Fibroblast of peridontal ligament (primary cell): ENCODE results near the gene ACSBG1.
"Not testable (repeated sequence)": the region's sequence is repeated elsewhere in the genome, so short reads cannot be mapped to it uniquely, and the experiment has no call there.

Source experiments
- DNase-seq: peaks from one replicate; pipeline ENCODE4 v3.0.0-alpha.2; 2010; ENCODE audit errors: extremely low read depth

The ACSBG1 gene

DNA sequence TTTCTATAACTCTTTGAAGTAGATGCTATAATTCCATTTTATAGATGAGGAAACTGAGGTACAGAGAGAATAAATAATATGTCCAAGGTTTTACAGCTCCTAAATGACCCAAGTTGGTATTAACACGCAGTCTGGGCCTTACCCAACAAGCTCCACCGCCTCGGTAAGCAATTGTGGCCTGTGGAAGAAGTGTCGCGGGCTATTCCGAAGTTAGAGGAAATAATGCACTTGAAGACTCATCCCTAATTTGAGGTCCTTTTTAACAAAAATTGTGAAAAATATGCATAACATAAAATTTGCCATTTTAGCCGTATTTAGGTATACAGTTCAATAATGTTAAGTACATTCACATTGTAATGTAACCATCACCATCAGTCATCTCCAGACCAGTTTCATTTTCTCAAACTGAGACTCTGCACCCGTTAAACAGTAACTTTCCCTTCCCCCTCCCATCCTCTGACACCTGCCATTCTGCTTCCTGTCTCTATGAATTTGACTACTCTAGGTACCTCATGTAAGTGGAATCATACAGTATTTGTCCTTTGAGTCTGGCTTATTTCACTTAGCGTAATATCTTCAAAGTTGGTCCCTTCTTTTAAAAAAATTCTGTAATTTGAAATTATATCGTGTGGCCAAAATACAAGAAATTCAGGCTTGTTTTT, 67.0 kb downstream of the ACSBG1 start:
- no peak for DNase-seq

DNA sequence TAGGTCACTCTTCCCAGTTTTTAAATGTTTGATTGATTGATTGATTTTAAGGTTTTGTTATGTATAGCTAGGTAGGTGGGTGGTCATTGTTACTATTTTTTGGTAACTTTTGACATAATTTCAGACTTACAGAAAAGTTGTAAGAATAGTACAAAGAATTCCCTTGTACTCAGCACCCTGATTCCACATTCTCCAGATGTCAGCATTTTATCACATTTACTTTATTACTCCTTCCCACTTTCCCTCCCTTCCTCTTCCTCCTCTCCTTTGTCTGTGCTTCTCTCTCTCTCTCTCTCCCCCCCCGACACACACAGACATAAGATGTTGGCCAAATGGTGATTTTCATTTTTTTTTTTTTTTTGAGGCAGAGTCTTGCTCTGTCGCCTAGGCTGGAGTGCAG, 70.4 kb downstream of the ACSBG1 start:
- no peak for DNase-seq

DNA sequence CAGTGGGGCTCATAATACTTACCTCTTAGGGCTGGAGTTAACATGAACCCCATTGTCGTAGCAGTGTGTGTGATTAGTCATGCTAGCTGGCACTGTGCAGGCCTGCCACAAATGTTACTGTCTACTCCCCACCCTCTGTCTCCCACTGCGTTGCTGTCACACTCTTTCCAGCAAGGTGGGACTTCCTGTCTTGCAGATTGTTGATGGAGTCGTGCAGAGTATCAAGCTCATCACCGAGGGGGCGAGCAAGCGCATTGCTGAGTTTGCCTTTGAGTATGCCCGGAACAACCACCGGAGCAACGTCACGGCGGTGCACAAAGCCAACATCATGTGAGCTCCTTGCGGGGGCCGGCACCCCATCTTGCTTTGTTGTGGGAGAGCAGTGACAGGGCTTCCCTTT, 72.3 kb downstream of the ACSBG1 start:
- DNase-seq, result no peak

DNA sequence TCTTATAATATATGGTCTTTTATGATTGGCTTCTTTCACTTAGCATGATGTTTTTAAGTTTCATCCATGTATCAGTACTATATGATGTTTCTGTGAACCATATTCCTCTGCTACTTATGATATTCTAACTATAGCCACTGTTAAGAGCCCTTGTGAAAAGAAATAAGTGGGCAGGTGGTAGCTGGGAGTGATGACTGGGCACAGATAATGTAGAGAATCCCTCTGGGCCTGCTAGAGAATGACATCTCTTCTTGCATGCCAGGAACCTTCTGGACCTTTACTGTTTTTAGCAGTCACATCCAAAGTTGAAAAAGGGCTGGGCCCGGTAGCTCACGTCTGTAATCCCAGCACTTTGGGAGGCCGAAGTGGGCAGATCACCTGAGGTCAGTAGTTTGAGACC, 75.0 kb downstream of the ACSBG1 start:
- no peak for DNase-seq

DNA sequence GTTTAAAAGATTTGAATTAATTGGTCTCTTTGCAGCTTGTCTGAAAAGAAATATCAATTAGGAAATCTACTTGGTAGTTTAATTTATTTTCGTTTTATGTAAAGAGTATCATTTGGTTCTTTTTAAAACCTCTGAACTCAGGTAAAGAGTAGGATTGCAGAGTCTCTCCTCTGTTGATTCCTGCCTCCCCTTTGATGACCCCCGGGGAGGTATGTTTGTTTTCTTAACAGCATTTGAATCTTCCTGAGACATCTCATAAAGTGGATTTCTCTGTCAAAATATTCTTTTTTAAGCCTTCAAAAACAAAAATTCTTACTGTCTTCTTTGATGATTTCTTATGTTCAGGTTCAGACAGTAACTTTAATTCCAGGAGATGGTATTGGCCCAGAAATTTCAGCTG, 77.2 kb downstream of the ACSBG1 start:
- DNase-seq, result no peak

DNA sequence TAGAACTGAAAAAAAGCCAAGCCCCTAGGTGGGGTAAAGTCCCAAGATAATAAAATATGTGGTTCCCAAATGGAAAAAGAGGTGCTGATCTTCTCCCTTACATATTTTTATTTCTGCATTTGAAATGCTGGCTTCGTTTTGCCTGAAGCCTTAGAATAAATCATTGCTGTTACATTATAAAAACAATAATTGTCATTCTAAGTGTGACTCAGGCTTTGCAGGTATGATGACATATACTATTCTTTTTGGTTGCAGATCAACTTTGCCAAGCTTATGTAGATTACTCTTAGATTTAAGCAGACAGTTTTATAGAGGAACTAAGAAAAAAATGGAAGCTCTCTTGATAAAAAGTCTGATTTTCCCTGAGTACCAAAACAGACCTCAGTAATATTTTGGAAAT, 77.7 kb downstream of the ACSBG1 start:
- DNase-seq, result no peak

DNA sequence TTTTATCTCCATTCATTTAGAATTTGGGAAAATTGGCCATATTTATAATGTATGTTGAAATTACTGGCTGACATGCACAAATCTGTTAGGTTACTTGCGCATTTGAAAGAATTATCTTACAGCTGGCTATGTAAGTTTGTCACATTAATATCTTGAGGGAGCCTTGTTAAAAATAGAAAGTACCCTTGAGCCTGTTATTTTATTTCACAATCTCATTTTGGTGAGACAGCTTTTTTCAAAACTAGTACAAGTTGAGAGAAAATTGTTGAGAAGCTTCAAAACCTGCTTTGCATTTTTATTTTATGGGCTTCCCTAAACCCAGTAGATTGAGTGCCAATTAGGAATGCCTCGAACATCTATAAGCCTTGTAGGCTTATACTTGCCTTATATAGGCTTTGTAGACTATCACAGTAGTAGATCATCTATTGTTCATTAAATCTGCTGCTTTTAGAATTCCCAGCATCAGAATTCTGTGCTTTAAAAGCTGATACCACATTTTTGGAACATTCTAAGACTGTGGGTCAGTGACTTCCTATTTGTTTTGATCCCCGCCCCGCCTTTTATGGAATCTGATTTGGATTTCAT, 78.9 kb downstream of the ACSBG1 start:
- peak; percentile 17 for DNase-seq

DNA sequence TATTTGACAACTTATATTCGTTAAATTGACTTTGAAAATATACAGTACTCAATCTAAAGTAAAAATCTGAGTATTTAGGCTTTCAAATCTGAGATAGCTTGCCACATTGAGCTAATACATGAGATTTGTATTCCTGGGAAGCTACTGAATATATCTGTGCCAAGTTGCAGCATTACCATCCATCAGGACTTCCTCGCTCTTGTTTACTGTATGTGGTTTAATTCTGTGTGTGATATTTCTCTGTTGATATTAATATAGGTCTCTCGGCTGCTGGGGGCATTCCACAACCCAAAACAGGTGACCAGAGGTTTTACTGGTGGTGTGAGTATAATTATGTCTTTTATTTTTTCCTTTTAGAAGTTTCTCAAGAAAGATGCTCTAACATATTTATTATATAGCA, 79.4 kb downstream of the ACSBG1 start:
- no peak for DNase-seq

DNA sequence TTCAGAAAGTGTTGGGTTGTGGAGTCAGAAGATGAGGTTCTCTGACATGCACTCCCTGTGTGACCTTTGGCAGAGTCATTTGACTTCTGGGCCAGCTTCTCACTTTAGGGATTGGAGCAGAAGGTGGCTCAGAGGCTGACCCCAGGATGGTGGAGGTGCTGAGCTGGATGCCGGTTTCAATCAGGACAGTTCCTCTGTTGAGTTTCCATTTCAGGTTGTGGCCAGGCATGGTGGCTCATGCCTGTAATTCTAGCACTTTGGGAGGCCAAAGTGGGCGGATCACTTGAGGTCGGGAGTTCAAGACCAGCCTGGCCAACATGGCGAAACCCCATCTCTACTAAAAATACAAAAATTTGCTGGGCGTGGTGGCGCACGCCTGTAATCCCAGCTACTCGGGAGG, 83.3 kb downstream of the ACSBG1 start:
- not testable (repeated sequence) for DNase-seq

DNA sequence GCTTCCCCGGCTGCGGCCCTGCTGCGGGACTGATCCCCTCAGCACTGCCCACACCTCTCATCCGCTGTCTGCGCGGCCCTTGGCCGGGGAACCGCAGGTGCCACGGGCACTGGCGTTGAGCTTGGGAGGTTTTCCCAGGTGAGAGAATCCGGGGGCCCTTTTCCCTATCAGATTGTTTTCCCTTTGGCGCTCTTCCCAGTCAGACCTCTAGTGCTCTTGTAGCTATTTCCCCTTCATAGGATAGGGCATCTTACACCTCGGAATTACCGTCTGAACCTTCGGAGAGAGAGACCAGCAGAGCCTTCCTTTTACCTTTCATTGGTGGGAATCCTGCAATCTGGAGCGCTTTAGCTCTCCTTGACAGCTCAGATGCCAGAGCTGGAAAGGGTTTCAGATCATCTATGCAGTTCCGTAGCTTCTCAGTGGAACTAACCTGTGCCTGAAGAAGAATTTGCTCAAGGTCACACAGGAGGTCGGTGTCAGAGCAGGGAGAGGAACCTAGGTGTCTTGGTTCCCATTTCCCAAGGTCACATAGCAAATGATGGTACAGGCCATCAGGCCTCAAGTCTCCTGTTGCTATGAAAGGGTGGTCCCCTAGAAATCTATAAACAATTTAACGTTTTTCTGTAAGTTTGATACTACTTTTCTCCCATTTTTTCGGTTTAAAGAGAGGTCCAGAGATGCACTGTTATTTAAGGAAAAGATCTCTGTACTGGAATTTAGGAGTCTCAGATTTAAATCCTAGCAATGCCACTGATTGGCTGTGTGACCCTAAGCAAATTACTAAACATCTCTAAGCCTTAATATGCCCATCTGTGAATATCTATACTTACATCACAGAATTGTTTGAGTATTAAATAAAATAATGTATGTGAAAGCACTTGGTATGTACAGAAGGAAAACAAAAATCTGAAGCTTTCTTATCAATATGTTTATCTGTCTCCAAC, 84.3 kb downstream of the ACSBG1 start:
- no peak for DNase-seq

DNA sequence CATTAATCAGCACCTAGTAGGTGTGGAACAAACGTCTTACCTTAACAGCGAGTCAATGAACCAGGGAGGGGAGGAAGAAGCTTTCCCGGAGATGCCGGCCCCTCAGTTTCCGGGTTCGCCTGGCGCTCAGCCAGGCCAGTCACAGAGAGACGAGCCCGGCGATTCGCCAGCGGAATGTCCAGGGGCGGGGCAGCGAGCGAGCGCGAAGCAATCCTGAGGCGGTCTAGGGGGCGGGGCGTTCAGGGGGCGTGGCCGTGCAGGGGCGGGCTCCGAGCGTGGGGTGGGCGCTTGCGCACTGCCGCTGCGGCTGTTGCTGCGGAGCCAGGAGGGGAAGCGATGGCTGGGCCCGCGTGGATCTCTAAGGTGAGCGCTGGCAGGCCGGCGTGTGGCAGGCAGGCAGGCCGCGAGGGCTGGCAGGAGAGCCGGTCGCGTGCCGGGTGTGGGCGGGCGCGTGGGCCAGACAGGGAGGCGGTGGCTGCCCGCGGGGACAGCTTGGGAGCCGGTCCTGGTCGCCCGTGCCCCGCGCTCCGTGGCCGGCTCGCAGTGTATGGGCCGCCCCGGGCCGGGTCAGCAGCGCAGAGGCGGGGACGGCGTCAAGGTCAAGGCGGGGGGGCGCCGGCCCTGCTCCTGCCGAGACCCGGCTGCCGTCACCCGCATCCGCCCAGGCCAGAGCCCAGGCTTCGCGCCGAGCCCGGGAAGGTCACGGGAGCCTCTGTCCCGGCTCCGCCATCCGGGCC, 85.1 kb downstream of the ACSBG1 start, which contains the start of gene IDH3A:
IDH3A (plus strand) TSS at position 295 of the 737 bp plus-strand sequence; CDS start at position 337, 42 bp downstream.
- peak; percentile 91 for DNase-seq

DNA sequence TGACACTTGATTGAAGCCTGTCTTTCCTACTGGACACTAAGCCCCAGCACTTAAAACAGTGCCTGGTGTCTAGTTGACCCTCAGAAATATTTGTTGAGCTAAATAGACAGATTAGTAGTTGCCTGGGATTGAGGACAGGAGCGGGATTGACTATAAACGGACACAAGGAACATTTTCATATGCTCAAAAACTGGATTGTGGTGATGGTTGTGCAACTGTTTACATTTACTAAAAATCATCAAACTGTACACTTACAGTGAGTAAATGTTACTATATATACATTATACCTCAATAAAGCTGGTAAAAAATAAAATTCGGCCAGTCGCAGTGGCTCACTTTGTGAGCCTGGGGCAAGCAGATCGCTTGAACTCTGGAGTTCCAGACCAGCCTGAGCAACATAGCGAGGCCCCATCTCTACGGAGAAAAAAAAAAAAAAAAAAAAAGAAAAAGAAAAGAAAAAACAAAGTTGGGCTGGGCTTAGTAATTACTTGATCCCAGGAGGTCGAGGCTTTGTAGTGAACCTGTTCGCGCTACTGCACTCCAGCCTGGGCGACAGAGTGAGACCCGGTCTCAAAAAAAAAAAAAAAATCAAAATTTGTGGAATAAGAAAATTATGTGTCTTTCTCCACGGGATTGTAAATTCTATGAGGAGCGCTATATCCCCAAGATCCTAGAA, 85.8 kb downstream of the ACSBG1 start:
- DNase-seq, result peak; percentile 25

DNA sequence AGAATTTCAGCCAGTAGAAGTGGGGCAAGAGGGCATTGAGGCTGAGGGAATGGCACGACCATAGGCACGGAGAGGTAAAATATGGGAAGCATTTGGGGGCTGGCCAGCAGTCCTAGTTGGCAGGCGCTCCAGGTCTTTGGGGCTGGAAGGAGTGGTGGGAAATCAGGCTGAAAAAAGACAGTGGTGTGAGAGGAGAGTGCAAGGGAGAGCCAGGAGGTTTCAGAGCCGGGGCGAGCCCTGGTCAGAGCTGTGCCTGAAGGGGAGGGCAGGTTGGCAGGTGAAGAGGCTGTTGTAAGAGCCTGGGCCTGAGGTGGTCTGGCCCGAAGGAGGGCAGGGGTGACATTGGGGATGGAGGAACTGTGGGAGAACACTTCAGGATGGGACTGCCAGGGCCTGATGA, 86.8 kb downstream of the ACSBG1 start:
- DNase-seq, result no peak

DNA sequence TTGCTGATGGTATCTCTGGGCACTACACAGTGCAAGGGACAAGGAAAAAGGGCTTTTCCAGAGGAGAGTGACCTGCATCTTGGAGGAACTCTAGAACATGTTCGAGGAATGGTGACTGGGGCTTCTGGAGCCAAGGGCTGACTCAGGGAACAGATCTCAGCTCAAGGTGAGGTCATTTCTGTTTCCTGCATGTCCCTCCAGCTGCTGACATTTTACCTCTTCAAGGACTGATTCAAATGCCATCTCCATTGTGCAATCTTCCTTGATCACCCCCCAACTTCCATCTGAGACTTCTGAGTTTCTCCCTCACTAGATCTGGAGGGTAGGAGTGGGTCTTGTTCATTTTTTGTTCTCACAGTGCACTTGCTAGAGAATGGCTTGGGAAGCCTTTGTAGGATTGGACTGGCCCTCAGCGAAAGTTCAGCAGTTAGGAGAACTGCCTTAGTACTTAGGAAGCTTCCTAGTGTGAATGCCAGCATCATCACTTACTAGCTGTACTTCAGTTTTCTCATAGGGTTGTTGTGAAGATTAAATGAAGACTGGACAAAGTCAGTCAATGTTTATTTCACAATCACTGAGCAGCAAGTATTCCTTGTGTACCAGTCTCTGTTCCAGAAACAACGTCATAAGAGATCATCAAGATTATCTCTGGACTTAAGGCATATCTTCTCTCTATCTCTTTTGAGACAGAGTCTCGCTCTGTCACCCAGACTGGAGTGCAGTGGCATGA, 87.8 kb downstream of the ACSBG1 start:
- no peak for DNase-seq

DNA sequence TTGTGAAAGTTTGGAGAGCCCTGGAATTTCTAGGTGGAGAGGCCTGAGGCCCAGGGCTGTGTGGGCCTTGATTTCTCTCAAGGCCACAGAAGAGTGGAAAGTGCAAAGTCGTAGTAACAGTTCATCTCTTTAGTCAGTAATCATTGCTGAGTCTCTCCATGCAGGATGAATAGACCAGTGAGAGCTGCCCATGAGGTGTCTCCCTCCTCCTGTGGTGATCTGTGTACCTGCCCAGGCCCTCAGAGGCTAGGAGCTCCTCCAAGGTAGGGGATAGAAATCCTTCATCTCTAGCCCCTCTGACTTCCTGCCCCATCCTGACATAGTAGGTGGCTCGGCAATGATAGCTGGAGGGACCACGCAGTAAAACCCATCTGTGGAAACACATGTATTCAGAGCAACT, 92.0 kb downstream of the ACSBG1 start:
- DNase-seq, result no peak

DNA sequence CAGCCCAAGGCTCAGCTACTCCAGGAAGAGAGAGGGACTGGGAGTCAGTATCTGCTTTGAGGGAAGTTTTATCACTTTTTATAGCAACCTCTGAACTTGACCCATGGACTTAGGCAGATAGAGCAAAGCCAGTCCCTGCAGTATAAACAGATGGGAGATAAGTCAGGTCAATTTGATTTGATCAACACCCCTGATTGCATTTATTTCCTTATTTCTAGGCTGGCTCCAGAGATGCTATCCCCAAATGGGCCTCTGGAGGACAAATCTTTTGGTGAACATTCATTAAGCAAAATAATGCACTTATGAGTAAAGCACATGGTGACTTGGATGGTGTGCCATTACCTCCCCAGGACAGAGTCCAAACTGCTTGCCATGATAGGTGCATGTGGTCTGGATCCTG, 94.1 kb downstream of the ACSBG1 start:
- DNase-seq, result no peak

DNA sequence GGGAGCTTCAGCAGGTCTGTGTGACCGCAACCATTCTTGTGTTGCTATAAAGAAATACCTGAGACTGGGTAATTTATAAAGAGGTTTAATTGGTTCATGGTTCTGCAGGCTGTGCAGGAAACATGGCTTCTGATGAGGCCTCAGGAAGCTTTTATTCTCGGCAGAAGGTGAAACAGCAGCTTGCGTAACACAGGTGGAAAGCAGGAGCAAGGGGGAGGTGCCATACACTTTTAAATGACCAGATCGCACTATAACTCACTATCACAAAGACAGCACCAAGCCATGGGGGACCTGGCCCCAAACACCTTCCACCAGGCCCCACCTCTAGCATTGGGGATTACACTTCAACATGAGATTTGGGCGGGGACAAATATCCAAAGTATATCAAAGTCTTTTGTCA, 94.8 kb downstream of the ACSBG1 start:
- no peak for DNase-seq

DNA sequence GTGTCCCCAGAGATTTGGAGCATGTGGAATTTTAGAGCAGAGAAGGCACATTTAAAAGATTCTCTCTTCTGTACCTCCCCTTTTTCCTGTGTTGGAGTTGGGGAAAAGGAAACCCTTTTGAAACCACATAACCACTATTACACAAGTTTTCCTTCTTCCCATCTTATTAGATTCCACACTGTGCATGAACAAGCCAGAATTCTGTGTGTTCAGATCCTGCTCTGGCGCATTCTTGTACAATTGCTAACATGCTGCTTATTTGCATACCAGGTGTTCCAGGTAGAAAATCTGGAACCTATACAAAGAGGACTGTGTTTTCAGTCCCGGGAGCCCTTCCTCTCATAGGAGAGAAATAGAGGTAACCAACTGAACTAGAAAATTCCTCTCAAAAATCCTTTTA, 100.6 kb downstream of the ACSBG1 start:
- DNase-seq, result no peak

DNA sequence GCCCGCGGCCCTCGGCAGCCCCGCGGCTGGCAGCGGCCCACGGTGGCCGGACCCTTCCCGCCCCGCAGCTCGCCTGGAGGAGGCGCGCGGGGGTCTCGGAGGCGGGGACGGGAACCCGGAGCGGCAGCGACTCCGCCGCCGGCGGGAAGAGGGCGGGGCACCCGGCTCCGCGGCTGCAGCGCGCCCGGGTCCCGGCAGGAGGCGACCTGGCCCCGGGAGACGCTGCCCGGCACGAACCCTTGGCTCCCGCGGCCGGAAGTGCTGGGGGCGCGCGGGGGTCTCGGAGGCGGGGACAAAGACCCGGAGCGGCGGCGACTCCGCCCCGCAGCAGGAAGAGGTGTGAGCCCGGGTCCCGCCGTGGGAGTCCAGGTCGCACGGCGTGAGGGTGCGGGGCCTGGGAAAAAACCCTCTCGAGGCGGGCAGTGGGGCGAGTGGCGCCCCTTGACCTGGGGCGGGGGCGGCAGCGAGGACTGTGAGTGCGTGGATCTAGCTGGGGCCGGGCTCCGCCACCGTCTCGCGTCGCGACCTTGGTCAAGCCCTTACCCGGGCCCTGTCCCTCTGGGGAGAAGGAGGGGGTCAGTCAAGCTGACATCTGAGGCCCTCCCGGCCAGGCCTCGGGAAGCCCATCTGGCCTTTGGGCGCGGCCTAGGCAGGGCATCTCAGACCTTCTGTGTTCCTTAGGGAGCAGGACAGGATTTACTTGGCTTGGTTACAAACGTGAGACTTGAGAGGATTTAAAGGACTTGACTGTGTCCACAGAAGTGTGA, 102.9 kb downstream of the ACSBG1 start, which contains the start of gene CIB2:
CIB2 (minus strand) TSS at position 151 of the 767 bp plus-strand sequence. CDS start 230 bp downstream, outside the sequence.
- peak; percentile 27 for DNase-seq
